GM23248 (cell line): Measurements from ENCODE around the gene ARHGAP44.

Source experiments
- EZH2 ChIP-seq: fragments of 200-600 bp; sonication (generic); IDR thresholded peaks from 2 replicates; pipeline ENCODE4 v1.6.1; 2018; ENCODE audit warnings: antibody characterized with exemption, mild to moderate bottlenecking; ENCODE audit not compliant: insufficient read depth, poor library complexity, severe bottlenecking
- EZH2phosphoT487 ChIP-seq: fragments of 200-600 bp; sonication (generic); IDR thresholded peaks from 2 replicates; pipeline ENCODE4 v1.6.1; 2018; ENCODE audit warnings: antibody characterized with exemption, moderate library complexity, mild to moderate bottlenecking, low read depth; ENCODE audit not compliant: insufficient read depth

DNA sequence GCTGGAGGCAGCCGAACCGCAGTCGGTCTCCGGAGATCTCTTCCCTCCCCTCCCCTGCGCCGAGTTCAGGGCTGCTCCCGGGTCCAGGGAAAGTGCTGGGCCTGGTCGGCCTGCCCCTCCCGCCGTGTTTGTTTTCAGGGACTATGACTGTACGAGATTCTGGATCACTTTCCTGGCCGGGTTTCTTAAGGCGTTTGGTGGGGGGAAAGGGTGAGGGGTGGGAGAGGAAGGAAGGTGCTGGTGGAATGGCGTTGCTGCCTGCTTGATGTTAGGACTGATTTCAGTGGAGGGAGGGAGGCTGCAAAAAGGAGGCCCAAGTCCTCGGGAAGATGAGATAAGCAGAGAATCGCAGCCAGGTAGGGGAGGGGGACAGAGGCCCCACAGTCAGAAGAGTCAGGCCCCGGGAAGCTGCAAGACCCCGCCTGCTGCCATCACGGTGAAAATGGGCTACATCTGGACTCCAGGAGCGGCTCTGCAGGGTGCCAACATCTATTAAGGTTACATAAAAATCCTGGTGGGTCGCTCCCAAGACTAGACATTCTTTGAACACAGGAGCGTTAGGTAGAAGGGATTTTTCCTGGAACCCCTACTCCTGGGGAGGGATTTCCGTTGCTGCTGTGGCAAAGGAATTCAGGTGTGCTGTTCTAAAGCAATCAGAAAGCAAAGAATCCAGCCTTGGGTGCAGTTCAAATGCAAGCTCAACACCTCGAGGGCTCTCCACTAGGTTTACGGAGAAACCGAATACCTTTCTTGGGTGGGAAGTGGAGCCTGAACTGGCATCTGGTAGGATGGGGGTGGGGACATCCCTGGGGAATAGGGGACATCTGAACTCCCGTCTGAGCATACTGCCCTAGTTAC is 1.2 kb downstream of the ARHGAP44 start:
- TF ChIP-seq EZH2 (no peak), EZH2phosphoT487 (no peak)
